SK-N-MC (cell line): Measurements from ENCODE around the gene FAM131A.

ENCODE experiments used
- EZH2 ChIP-seq: fragments of 200-600 bp; sonication (generic); IDR thresholded peaks from one replicate; pipeline ENCODE4 v1.6.1; 2017; ENCODE audit warnings: antibody characterized with exemption
- FOXP2 ChIP-seq: optimal IDR thresholded peaks from 2 replicates; pipeline ENCODE3; 2011; ENCODE audit warnings: mild to moderate bottlenecking, moderate library complexity; ENCODE audit not compliant: insufficient read depth; ENCODE audit errors: extremely low read length, control extremely low read depth
- POLR2AphosphoS5 ChIP-seq: IDR thresholded peaks from 2 replicates; pipeline ENCODE4 v1.6.1; 2012; ENCODE audit warnings: mild to moderate bottlenecking, low read depth, low read length, borderline replicate concordance

- TF ChIP-seq POLR2AphosphoS5 (no peak), FOXP2 (no peak), EZH2 (no peak)
Observed at GRCh38 chr3:184377882-184378445, 40.6 kb downstream of the FAM131A start, which contains the start of gene THPO.
